Mammary epithelial cell (primary cell): Measurements from ENCODE around the gene SLC29A3.

ENCODE experiments used
- CTCF ChIP-seq, 2 donors: IDR thresholded peaks in 1 of 2; conservative IDR thresholded peaks in 1 of 2; 2 replicates each; pipeline ENCODE4 v1.5.1; 2011 to 2012; ENCODE audit warnings: inconsistent platforms in 2 of 2, low read length in 2 of 2, mild to moderate bottlenecking in 2 of 2, control low read depth in 1 of 2, low read depth in 1 of 2; ENCODE audit not compliant: insufficient read depth in 1 of 2; ENCODE audit errors: extremely low read depth in 1 of 2
- EZH2 ChIP-seq: IDR thresholded peaks from 2 replicates; pipeline ENCODE4 v1.6.1; 2012; ENCODE audit warnings: low read length, inconsistent platforms, borderline replicate concordance

DNA sequence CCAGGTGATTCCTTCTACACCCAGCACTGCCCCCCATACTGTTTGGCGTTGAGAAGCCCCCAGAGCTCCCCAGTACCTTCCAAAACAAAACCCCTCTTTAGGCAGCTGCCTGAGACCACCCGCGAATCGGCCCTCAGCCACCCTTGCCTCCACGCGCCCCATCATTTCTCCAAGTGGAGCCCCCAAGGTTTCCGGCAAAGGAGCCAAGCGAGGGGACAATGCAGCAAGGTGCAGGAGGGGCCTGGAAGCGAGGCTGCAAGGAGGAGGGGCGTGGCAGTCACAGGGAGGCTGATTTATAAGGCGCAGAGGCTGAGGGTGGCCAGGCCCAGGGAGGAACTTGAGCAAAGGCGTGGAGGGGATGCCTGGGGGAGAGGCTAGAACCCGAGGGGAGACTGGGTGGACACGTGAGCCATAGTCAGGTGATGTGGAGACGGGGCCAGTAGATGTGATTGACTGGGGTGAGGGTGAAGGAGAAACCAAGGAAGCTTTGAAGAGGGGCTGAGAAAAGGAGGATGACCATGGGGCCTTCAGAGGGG, 16.2 kb downstream of the SLC29A3 start:
- no peak for TF ChIP-seq CTCF (conservative IDR thresholded peaks at IDR 0.05 in 1 of 2, IDR thresholded peaks at IDR 0.05 in 1 of 2; ENCODE audit: extremely low read depth in 1 of 2, insufficient read depth in 1 of 2, low read depth in 1 of 2, low read length in 2 of 2)
- no peak for TF ChIP-seq EZH2
